ENCODE measurements around the gene ZNF143. TPM values are rescaled to one million over a fixed set of nuclear protein-coding genes. Genes with fewer than 3 reads are reported as not detected.
A peak's percentile ranks its signal among the peaks of the same experiment; 100 is the strongest.

The ZNF143 gene
- total RNA-seq, 1 donor from 2014 or later: 42.6 TPM

DNA sequence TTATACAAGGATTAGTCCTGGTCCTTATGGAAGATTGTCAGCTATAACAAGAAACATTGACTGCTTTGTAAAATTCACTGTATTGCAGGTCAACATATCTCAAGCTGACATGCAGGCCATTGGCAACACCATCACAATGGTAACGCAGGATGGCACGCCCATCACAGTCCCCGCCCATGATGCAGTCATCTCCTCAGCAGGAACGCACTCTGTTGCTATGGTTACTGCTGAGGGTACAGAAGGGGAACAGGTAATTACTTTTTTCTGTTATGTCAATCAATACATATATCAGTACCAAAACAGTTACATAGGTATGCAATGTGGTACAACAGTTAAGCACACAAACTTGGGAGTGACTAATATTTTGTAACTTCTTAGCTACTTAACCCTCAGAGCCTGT lies 55.3 kb downstream of the ZNF143 start:
- H3K4me3 Mint-ChIP-seq (ENCODE audit: low read depth): no peak overlapping the region
- DNase-seq (ENCODE audit: low spot score, unreplicated experiment): peak; percentile 43
- H3K4me1 Mint-ChIP-seq (ENCODE audit: low read depth): peaks cover 41% of the 10 kb centered on the region
- TF ChIP-seq CTCF (IDR thresholded peaks at IDR 0.05; ENCODE audit: unreplicated experiment): no peak
- peaks cover 44% of the 10 kb centered on the region for H3K36me3 Mint-ChIP-seq (ENCODE audit: insufficient read depth)
- no peaks in the 10 kb centered on the region for H3K27me3 Mint-ChIP-seq
- H3K27ac Mint-ChIP-seq: peak overlapping the region; percentile 88
- peaks cover 3% of the 10 kb centered on the region for H3K9me3 Mint-ChIP-seq (ENCODE audit: low read depth)

- Mint-ChIP-seq H3K36me3 (ENCODE audit: insufficient read depth) (peaks cover 41% of the 10 kb centered on the region), H3K27ac (no peak overlapping the region), H3K4me3 (ENCODE audit: low read depth) (no peak overlapping the region), H3K4me1 (ENCODE audit: low read depth) (peaks cover 31% of the 10 kb centered on the region), H3K27me3 (no peaks in the 10 kb centered on the region), H3K9me3 (ENCODE audit: low read depth) (peaks cover 5% of the 10 kb centered on the region)
- no peak for DNase-seq (ENCODE audit: low spot score, unreplicated experiment)
- no peak for TF ChIP-seq CTCF (IDR thresholded peaks at IDR 0.05; ENCODE audit: unreplicated experiment)
Observed at GRCh38 chr11:9518835-9519410, 58.1 kb downstream of the ZNF143 start.

- no peak for DNase-seq (ENCODE audit: low spot score, unreplicated experiment)
- no peak overlapping the region for H3K4me3 Mint-ChIP-seq (ENCODE audit: low read depth)
Observed at GRCh38 chr11:9524001-9524400, 63.2 kb downstream of the ZNF143 start.

GRCh38 chr11:9525116-9525515 lies 64.3 kb downstream of the ZNF143 start:
- no peak overlapping the region for H3K4me3 Mint-ChIP-seq (ENCODE audit: low read depth)
- H3K4me1 Mint-ChIP-seq (ENCODE audit: low read depth): peaks cover 31% of the 10 kb centered on the region
- H3K36me3 Mint-ChIP-seq (ENCODE audit: insufficient read depth): peaks cover 21% of the 10 kb centered on the region
- no peaks in the 10 kb centered on the region for H3K27me3 Mint-ChIP-seq
- TF ChIP-seq CTCF (IDR thresholded peaks at IDR 0.05; ENCODE audit: unreplicated experiment): no peak
- no peak overlapping the region for H3K27ac Mint-ChIP-seq
- DNase-seq (ENCODE audit: low spot score, unreplicated experiment): no peak
- H3K9me3 Mint-ChIP-seq (ENCODE audit: low read depth): peaks cover 2% of the 10 kb centered on the region

More at GRCh38 chr11:9524001-9524400, 63.2 kb downstream of the ZNF143 start:
- Mint-ChIP-seq H3K36me3 (ENCODE audit: insufficient read depth) (peaks cover 25% of the 10 kb centered on the region), H3K4me1 (ENCODE audit: low read depth) (peaks cover 20% of the 10 kb centered on the region), H3K27ac (no peak overlapping the region), H3K27me3 (no peaks in the 10 kb centered on the region), H3K9me3 (ENCODE audit: low read depth) (peaks cover 2% of the 10 kb centered on the region)
- TF ChIP-seq CTCF (IDR thresholded peaks at IDR 0.05; ENCODE audit: unreplicated experiment): no peak

- peak overlapping the region; percentile 70 for H3K27ac Mint-ChIP-seq
- H3K9me3 Mint-ChIP-seq (ENCODE audit: low read depth): peaks cover 2% of the 10 kb centered on the region
Observed at GRCh38 chr11:9527481-9528135, 66.8 kb downstream of the ZNF143 start.

More at GRCh38 chr11:9527481-9528135, 66.8 kb downstream of the ZNF143 start:
- DNase-seq (ENCODE audit: low spot score, unreplicated experiment): no peak
- Mint-ChIP-seq H3K4me1 (ENCODE audit: low read depth) (peaks cover 42% of the 10 kb centered on the region), H3K36me3 (ENCODE audit: insufficient read depth) (peaks cover 15% of the 10 kb centered on the region), H3K27me3 (no peaks in the 10 kb centered on the region), H3K4me3 (ENCODE audit: low read depth) (no peak overlapping the region)
- TF ChIP-seq CTCF (IDR thresholded peaks at IDR 0.05; ENCODE audit: unreplicated experiment): no peak

All from progenitor cell of endocrine pancreas (in vitro differentiated cells).